Smooth muscle cell (in vitro differentiated cells): Measurements from ENCODE around the gene UBE3D. TPM values are rescaled to one million over a fixed set of nuclear protein-coding genes. Genes with fewer than 3 reads are reported as not detected.
"Not testable (repeated sequence)": the region's sequence is repeated elsewhere in the genome, so short reads cannot be mapped to it uniquely, and the experiment has no call there.

ENCODE experiments used
- DNase-seq: peaks from one replicate; lab custom pipeline; 2025; ENCODE audit not compliant: unreplicated experiment; lab: John Stamatoyannopoulos, UW
- H2AFZ ChIP-seq: fragments of 200-600 bp; sonication (generic); 2 replicates; pipeline ENCODE4 v1.6.0; 2016; ENCODE audit warnings: antibody characterized with exemption, low read depth, mild to moderate bottlenecking
- H3F3A ChIP-seq: fragments of 200-600 bp; sonication (generic); 2 replicates; pipeline ENCODE4 v1.6.0; 2017; ENCODE audit warnings: antibody characterized with exemption, low read depth
- H3K27ac ChIP-seq: fragments of 200-600 bp; sonication (generic); 2 replicates; pipeline ENCODE4 v1.5.1; 2016; ENCODE audit warnings: low read depth, mild to moderate bottlenecking
- H3K27me3 ChIP-seq: fragments of 200-600 bp; sonication (generic); 2 replicates; pipeline ENCODE4 v1.6.1; 2016; ENCODE audit warnings: low read depth, mild to moderate bottlenecking
- H3K36me3 ChIP-seq: fragments of 200-600 bp; sonication (generic); 2 replicates; pipeline ENCODE4 v1.5.1; 2016; ENCODE audit warnings: low read depth
- H3K4me1 ChIP-seq: fragments of 200-600 bp; sonication (generic); 2 replicates; pipeline ENCODE4 v1.5.1; 2016; ENCODE audit warnings: low read depth
- H3K4me2 ChIP-seq: fragments of 200-600 bp; sonication (generic); 2 replicates; pipeline ENCODE4 v1.6.0; 2016; ENCODE audit warnings: mild to moderate bottlenecking
- H3K4me3 ChIP-seq: fragments of 200-600 bp; sonication (generic); 2 replicates; pipeline ENCODE4 v1.5.1; 2016; ENCODE audit warnings: mild to moderate bottlenecking
- H3K79me2 ChIP-seq: fragments of 200-600 bp; sonication (generic); 2 replicates; pipeline ENCODE4 v1.6.0; 2016; ENCODE audit warnings: low read depth, mild to moderate bottlenecking
- H3K9ac ChIP-seq: fragments of 200-600 bp; sonication (generic); 2 replicates; pipeline ENCODE4 v1.6.0; 2016; ENCODE audit warnings: low read depth
- H3K9me3 ChIP-seq: fragments of 200-600 bp; sonication (generic); replicated peaks from 2 replicates; pipeline ENCODE4 v1.5.1; 2016; ENCODE audit warnings: low read depth
- H4K20me1 ChIP-seq: fragments of 200-600 bp; sonication (generic); 2 replicates; pipeline ENCODE4 v1.6.0; 2016; ENCODE audit warnings: low read depth
- CTCF ChIP-seq: fragments of 200-600 bp; sonication (generic); IDR thresholded peaks from 2 replicates; pipeline ENCODE4 v1.5.1; 2017; ENCODE audit warnings: borderline replicate concordance, mild to moderate bottlenecking, antibody characterized with exemption; ENCODE audit not compliant: insufficient read depth, poor library complexity, severe bottlenecking
- WGBS: methylation state at CpG from one replicate; pipeline ENCODE4 v1.1.7; 2016; ENCODE audit warnings: low lambda C conversion rate; 5-methylcytosine and 5-hydroxymethylcytosine counted together
- polyA plus RNA-seq: library from polyadenylated mRNA; unstranded; fragments of >200 nt; fragmentation: Nextera tagmentation; extraction: Ambion mirVana; gene quantifications from 2 replicates; pipeline ENCODE4 v1.2.1, GENCODE V29; 2016
- total RNA-seq: library from RNA; depleted of rRNA; stranded (reverse); fragments of >200 nt; gene quantifications from 2 replicates; pipeline ENCODE4 v1.2.3, GENCODE V29; 2014

Gene UBE3D
- total and polyA plus RNA-seq, 2 experiments from 2014 or later, result 2.1 to 6.1 TPM

- H3K4me2 ChIP-seq, result no peak overlapping the region
- H3K36me3 ChIP-seq, result no peaks in the 10 kb centered on the region
- no peak for TF ChIP-seq CTCF
- no peaks in the 10 kb centered on the region for H4K20me1 ChIP-seq
- H3K9ac ChIP-seq, result no peak overlapping the region
- H3K27me3 ChIP-seq, result no peaks in the 10 kb centered on the region
- peaks cover 6% of the 10 kb centered on the region for H3K4me1 ChIP-seq
- no peak overlapping the region for H3K27ac ChIP-seq
- no peak overlapping the region for H3K4me3 ChIP-seq
- H3K79me2 ChIP-seq, result no peaks in the 10 kb centered on the region
- no peak overlapping the region for H2AFZ ChIP-seq
- H3K9me3 ChIP-seq, result no peaks in the 10 kb centered on the region
- 83% methylated on average over 1 of the region's 1 CpG for WGBS
- no peak for DNase-seq
- H3F3A ChIP-seq, result peaks cover 11% of the 10 kb centered on the region
Observed at GRCh38 chr6:82951389-82951788, 114.3 kb downstream of the UBE3D start.

- not testable (repeated sequence) for H3K27me3 ChIP-seq, H3F3A ChIP-seq, H2AFZ ChIP-seq, DNase-seq, H3K4me1 ChIP-seq, H3K4me3 ChIP-seq, H3K27ac ChIP-seq, H3K9me3 ChIP-seq, H3K4me2 ChIP-seq, H3K79me2 ChIP-seq, H4K20me1 ChIP-seq, H3K9ac ChIP-seq
- WGBS, result 98% methylated on average over 3 of the region's 3 CpGs
- peaks cover 22% of the 10 kb centered on the region for H3K36me3 ChIP-seq
Observed at GRCh38 chr6:82930915-82931314, 134.7 kb downstream of the UBE3D start.

DNA sequence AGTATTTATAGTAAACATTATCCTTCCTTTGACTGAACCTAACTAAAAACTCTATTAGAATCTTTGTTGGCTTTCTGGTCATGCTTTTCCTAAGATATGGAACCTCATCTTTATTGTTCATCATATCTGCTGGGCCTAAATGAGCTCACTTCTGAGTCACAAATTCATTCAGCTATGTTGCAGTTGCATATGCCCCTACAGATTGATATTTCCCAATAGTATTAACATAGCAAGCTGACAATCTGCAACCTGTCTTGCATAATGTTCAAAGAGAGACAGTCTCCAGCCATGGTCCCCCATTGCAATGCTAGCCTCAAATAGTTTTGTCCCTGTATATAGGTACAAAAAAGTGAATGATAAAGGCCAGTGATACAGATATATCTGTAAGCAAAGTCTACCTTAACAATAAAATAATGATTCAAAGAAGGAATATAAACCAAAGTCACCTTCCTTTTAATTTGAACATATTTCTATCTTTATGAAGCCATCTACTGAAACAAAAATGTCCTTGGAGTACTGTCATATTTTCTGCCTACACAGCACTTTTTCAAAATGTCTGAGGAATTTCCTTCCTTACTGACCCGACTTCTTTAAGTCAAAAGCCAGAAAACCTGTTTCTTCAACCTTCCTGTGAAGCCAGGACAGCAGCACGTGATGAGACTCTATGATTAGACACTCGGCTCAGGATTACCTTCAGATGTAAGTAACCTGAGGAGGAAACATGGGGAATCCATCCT, 140.7 kb downstream of the UBE3D start:
- WGBS, result 78% methylated on average over 3 of the region's 3 CpGs
- Histone ChIP-seq H3K27ac (no peak overlapping the region), H3K27me3 (no peaks in the 10 kb centered on the region), H3K4me2 (no peak overlapping the region), H3K9me3 (no peaks in the 10 kb centered on the region), H3K9ac (no peak overlapping the region), H3K4me3 (no peak overlapping the region), H3K4me1 (no peaks in the 10 kb centered on the region), H4K20me1 (no peaks in the 10 kb centered on the region), H2AFZ (no peak overlapping the region), H3K79me2 (no peaks in the 10 kb centered on the region), H3F3A (no peaks in the 10 kb centered on the region), H3K36me3 (no peaks in the 10 kb centered on the region)
- TF ChIP-seq CTCF, result no peak
- DNase-seq, result no peak

DNA sequence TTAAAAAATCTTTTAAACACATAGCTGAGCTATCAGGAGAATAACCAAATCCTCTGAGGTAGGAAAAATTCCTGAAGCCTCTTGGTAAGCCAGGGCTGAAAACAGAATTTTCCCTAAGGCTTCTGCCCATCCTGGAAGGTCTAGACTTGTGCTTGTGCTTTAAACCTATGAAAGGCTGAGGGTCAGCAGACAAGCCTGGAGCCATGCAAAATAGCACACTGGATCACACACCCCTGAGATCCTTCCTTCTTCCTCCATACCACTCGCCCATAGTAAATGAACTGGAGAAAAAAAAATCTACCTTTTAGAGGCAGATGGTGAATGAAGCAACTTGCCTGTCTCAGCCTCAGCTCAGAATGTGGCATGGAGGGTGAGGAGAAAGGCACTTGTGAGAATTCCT, 144.4 kb downstream of the UBE3D start:
- no peak for TF ChIP-seq CTCF
- no peaks in the 10 kb centered on the region for H3K36me3 ChIP-seq
- H3K4me1 ChIP-seq, result no peaks in the 10 kb centered on the region
- no peaks in the 10 kb centered on the region for H3K27me3 ChIP-seq
- H3K27ac ChIP-seq, result no peak overlapping the region
- no peaks in the 10 kb centered on the region for H4K20me1 ChIP-seq
- H3K9me3 ChIP-seq, result no peaks in the 10 kb centered on the region
- H3K79me2 ChIP-seq, result no peaks in the 10 kb centered on the region
- no peak overlapping the region for H3K4me2 ChIP-seq
- no peaks in the 10 kb centered on the region for H3F3A ChIP-seq
- WGBS, result 78% methylated on average over 1 of the region's 1 CpG
- H2AFZ ChIP-seq, result no peak overlapping the region
- no peak for DNase-seq
- no peak overlapping the region for H3K9ac ChIP-seq
- H3K4me3 ChIP-seq, result no peak overlapping the region
